ENCODE data around the gene PGBD4.

Gene PGBD4

GRCh38 chr15:34065261-34065660, 36.6 kb upstream of the PGBD4 start:
- no peak for TF ChIP-seq CTCF (conservative IDR thresholded peaks at IDR 0.05)
- H3K27ac ChIP-seq, result no peak overlapping the region

DNA sequence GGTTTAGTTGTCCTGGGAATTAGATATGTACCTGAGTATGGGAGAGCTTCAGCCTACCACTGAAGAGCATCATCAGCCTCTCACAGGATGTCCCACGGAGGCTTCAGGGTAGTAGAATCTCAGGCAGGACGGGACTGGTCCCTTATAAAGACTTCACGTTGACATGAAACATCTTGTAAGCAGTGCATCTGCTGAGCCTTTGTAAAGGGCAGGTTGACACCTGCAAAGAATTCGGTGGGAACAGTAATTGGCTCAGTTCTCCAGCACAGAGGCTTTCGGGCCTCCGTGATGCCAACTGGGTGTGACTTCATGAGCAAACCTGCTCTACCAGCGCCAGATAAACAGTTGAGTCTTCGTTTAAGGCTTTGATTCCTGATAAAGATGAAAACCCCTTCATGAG, 35.9 kb upstream of the PGBD4 start:
- H3K27ac ChIP-seq, result no peak overlapping the region
- no peak for TF ChIP-seq CTCF (conservative IDR thresholded peaks at IDR 0.05)

- no peak for TF ChIP-seq CTCF (conservative IDR thresholded peaks at IDR 0.05)
Observed at GRCh38 chr15:34070003-34070402, 31.9 kb upstream of the PGBD4 start.

DNA sequence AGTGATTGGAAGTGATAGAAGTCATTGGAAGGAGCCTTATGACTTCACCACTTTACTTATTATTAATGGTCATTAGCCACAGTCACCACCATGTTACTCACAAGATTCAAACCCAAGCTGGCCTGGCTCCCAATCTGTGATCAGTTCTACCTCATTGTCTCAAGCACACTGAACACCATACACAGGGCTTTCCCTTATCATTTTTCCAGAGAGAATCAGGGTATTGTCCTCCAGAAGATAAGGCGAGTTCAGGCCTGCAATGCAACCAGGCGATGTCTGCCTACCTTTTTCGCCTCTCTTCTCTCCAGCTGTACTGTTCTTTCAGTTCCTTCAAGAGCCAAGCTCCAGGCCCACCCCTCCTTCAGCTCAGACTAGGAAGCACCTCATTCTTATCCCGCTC, 25.1 kb upstream of the PGBD4 start:
- no peak for TF ChIP-seq CTCF (conservative IDR thresholded peaks at IDR 0.05)
- H3K27ac ChIP-seq, result no peak overlapping the region

More at GRCh38 chr15:34070003-34070402, 31.9 kb upstream of the PGBD4 start:
- no peak overlapping the region for H3K27ac ChIP-seq

DNA sequence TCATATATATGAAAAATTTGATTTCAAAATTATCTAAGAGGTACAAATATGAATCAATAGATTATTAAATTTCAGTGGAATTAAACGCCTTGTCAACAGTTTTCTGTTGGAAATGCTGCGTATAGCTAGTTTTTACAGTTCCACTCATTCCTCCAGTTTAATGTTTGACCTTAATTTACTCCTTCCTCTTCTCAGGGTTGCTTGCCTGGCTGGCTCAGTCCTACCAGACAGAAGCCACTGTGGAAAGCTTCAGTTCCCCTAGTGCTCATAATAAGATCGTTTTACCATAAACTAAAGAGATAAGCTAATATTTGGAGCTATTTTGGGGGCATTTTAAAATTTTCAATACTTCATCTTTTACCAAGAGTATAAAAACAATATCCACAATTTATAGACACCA, 23.0 kb upstream of the PGBD4 start:
- H3K27ac ChIP-seq, result no peak overlapping the region
- no peak for TF ChIP-seq CTCF (conservative IDR thresholded peaks at IDR 0.05)

- no peak for TF ChIP-seq CTCF (conservative IDR thresholded peaks at IDR 0.05)
- H3K27ac ChIP-seq, result no peak overlapping the region
Observed at GRCh38 chr15:34079904-34080303, 22.0 kb upstream of the PGBD4 start.

DNA sequence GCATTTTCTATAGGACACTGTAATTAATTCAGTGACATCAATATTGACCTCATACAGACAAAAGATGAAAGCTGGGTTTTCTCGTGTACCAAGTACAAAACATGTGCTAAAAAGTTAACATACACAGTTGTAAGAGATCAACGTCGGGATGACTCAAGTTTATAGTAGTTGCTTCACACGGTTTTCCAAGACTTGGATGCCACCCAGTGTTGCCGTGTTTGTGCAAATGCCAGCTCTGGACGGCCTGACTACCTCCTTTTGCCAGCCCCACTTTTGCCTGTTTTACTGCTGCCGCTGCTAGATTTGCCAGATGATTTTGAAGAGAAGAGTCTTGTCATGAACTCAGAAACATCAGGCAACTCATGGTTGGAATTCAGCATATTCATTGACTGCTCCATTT, 17.8 kb upstream of the PGBD4 start:
- H3K27ac ChIP-seq, result no peak overlapping the region

More for the DNA sequence above, 17.8 kb upstream of the PGBD4 start:
- TF ChIP-seq CTCF (conservative IDR thresholded peaks at IDR 0.05), result no peak
